ENCODE measurements around the gene TMSB4Y.

TMSB4Y gene

DNA sequence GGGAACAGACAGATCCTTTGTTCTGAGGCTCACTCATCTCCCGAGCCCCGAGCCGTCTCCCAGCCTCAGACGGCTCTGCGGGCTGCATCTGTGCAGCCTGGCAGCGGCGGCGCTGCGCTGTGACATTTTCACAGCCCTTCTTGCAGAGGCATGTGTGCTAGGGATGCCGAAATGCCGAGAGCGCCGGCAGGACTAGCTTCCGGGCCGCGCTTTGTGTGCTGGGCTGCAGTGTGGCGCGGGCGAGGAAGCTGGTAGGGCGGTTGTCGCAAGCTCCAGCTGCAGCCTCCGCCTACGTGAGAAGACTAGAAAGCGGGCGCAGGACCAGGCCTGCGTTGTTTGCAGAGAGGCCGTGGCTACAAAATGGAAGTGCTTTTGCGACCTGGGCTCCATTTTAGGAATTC is at the start of gene TMSB4Y:
Gene TMSB4Y, plus strand, starts transcription at position 332 of the 401 bp plus-strand sequence.
- no peak for DNase-seq

DNA sequence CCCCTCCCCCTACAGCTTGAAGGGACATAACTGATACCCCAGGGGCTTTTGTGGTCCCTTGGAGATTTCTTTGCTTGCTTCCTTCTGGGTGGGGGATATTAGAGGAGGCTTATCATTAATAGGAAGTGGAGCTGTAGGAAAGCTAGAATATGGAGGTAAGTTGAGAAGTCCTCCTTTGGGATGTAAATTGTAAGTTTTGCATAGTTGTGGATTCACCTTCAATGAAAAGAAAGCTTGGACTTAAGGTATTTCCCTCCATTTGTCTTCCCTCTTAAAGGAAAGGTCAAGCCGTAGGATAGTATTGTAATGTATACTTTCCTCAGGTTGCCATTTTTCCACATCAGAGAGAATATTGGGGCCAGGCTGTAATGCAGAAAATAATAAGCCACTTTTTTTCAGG is 39.5 kb upstream of the TMSB4Y start:
- no peak for DNase-seq

DNA sequence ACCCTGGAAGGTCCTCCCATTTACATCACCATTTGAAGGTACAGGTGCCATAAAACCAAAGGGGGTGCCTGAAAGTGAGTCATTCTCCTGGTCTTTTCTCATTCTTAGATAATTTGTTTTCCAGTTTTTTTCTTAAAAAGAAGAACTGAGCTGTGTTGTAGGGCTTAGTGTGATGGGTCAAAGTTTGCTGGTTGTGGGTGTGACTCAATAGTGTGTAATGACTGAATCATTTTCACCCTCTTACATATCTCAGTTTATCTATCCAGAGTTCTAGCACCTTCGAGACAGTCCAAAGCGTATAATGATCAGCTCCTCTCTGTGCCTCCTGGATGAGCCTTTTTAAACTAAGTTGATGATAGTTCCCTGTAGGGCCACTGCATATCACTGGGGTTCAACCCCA is 32.6 kb upstream of the TMSB4Y start:
- no peak for DNase-seq

DNA sequence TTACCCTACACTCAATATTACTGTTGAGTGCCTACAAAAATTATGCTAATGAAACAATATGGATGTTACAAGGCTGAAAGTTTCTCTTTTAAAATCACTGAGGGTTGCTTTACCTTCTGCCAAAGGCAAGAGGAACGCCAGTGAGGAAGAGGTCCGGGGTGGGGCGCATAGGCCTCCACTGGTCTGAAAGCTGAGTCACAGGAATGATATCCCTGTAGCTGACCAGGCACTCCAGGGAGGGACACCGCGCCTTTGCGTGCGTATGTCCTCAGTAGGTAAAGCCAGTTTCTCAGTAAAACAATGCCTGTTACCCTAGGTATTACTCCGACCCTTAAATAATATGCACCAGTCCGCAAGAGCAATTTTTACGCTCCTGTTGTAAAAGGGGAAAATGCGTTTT is 1.4 kb upstream of the TMSB4Y start:
- DNase-seq = no peak

DNA sequence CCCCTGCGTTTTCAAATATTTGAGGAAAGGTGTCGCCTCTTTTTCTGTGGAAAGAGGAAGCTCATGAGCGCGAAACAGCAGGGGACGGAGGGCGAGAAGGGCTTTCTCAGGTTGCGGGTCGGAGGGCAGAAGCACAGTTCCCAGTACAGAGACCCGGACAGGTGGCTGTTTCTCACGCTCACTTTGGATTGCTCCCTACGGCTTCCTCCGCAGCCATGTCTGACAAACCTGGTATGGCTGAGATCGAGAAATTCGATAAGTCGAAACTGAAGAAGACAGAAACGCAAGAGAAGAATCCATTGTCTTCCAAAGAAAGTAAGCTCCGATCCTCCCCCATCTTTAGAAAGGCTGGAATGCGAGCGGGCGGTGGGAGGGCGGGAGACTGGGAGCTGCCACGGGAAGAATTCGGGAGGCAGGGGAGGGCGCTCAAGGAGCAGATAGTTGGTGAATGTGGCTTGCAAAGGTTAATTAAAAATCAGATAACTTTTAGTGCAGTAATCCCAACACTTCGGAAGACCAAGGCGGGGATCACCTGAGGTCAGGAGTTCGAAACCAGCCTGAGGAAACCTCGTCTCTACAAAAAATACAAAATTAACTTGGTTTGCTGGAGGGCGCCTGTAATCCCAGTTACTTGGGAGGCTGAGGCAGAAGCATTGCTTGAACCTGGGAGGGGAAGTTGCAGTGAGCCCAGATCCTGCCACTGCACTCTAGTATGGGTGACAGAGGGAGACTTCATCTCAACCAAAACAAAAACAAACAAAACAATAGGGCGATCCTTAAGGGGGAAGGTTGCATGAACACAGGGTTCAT is 627 bp downstream of the TMSB4Y start:
- no peak for DNase-seq

DNA sequence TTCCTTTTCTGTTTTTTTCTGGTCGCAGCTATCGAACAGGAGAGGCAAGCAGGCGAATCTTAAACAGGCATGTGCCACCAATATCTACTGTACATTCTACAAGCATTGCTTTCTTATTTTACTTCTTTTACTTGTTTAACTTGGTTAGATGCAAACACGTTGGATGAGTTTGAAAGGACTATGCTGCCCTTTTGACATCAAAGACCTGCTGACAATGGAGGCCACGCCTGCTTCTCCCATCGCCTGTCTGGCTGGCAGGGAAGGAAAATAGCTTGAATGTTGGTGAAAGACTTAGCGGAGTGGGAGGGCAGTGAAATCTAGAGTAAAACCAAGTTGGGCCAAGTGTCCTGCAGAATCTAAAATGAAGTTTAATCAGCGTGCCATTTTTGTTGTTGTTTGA is 1.5 kb downstream of the TMSB4Y start:
- no peak for DNase-seq

DNA sequence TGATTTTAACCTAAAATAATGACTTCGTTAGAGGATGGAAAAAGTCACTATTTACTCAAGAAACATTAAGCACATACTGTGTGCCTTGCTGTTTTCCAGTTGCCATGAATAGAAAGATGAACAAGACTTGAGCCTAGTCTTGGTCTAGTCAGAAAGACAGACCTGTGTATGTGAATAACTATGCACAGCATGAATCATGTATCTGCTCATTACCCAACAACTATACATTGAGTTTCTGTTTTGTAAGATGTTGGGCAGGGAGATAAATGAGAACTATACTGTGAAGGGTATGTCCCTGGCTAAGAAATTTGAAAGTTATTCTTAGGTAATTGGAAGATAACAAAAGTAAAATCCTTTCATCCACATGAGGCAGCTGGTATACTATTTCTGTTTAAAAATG is 4.3 kb downstream of the TMSB4Y start:
- no peak for DNase-seq

DNA sequence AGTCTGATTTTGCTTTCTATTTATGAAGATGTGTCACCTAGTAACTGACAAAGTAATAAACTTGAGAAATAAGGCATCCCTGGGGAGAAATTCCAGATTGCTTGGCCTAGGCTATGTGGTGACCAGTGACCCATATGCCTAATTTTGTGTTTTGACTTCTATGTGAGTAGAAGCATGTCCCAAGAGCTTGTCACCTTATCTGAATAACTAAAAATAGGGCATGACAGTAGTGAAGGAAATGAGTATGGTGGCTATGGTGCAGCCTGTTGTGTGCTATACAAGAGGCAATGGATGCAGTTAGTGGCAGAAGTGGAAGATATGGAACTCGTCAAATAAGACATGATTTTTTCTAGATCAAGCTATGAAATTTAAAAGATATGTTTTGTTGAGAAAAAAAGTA is 15.3 kb downstream of the TMSB4Y start:
- DNase-seq = no peak

DNA sequence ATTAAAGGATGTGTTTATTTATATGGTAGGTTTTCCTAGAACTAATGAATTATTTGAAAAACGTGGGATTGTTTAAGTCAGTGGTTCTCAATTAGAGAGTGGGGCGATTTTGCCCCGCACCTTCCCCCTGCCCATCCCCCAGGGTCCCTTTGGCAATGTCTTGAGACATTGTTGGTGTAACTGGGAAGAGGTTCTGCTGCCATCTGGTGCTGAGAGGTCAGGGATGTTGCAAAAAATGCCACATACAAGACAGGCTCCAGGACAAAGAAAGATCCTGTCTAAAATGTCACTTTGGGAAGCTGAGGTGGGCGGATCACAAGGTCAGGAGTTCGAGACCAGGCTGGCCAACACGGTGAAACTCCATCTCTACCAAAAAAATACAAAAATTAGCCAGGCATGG is 25.8 kb downstream of the TMSB4Y start:
- no peak for DNase-seq

DNA sequence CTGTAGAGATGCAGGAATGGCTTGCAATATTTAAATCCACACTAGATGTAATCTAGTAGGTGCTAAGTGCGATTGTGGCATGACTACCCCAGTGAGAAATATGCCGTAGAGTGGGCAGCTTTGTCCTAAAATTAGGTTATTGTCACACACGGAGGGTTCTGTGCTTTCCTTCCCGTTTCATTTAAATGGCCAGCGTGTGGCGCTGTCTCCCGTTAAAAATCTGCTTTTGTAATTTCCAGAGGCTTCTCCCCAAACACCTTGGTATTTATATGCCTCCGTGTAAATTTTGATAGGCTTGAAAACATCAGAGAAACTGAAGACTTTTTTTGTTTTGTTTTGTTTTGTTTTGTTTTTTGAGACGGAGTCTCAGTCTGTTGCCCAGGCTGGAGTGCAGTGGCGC is 34.9 kb downstream of the TMSB4Y start:
- no peak for DNase-seq

DNA sequence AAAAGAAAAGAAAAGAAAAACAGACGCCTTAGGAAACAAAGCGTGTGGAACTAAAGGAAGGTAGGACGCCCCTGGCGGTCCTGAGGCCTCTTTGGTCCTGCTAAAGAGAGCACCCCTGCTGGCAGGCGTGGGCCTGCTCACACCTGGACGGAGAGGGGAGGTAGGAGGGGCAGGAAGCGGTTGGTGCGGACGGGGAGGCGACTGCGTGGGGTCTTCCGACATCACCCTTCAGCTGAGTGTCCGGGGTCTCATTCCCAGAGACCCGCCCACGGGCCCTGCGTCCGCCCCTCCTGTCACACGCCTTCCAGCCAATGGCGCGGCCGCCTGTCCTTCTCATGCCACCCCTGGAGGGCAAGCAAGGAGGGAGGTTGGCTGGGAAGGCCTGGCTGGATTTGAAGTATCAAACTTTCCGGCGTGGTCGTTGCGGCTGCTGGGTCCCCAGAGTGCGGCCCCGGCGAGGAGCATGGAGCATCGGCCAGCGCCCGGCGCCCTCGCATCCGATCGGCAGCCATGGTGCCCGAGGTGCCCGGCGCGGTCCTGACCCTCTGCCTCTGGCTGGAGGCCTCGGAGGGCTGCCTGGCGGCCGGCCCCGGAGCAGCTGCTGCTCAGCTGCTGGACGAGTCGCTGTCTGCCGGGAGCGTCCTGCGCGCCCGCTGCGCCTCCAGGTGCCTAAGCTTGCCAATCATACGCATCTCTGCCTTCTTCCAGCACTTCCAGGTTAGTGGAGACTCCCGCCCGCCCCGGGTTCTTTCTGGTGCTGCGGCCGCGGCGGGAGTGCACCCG is 47.8 kb downstream of the TMSB4Y start:
- DNase-seq = no peak

DNA sequence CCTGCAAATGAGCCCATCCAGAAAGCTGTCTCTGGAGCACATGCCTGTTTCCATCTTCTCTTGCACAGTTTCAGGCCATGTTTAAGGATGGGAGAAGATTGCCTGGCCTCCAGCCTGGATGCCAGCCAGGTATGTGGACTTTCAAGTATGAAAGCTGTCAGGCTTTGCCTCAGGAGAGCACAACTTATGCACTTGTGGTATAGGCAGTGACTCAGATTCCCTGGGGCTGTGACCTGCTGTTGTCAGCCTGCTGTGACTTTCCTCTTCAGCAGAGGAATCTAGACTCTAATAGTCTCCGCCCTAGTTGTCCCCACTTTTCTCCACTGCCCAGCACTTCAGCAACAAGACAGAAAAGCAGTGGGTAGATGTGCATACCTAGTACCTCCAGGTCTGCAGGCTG is 51.0 kb downstream of the TMSB4Y start:
- no peak for DNase-seq
